ENCODE data around the gene RABGEF1.
"Not testable (repeated sequence)": the region's sequence is repeated elsewhere in the genome, so short reads cannot be mapped to it uniquely, and the experiment has no call there.

RABGEF1 gene

GRCh38 chr7:66839814-66840213 is 99.3 kb downstream of the RABGEF1 start:
- CTCF ChIA-PET = no interaction called here
- no peak overlapping the region for H3K27ac ChIP-seq
- no peak for TF ChIP-seq CTCF (conservative IDR thresholded peaks at IDR 0.05; ENCODE audit: low read depth)
- no peak for DNase-seq (ENCODE audit: low spot score)
- POLR2A ChIA-PET (ENCODE audit: low non-redundant PET) = no interaction called here

GRCh38 chr7:66840316-66840715 is 99.8 kb downstream of the RABGEF1 start:
- CTCF ChIA-PET = no interaction called here
- TF ChIP-seq CTCF (conservative IDR thresholded peaks at IDR 0.05; ENCODE audit: low read depth) = no peak
- DNase-seq (ENCODE audit: low spot score) = no peak
- no peak overlapping the region for H3K27ac ChIP-seq
- POLR2A ChIA-PET (ENCODE audit: low non-redundant PET) = no interaction called here

- ChIA-PET POLR2A (ENCODE audit: low non-redundant PET) (no interaction called here), CTCF (no interaction called here)
- no peak for DNase-seq (ENCODE audit: low spot score)
- no peak for TF ChIP-seq CTCF (conservative IDR thresholded peaks at IDR 0.05; ENCODE audit: low read depth)
- H3K27ac ChIP-seq = no peak overlapping the region
Measured at GRCh38 chr7:66841898-66842297, 101.4 kb downstream of the RABGEF1 start.

- CTCF ChIA-PET; H3K27ac ChIP-seq; DNase-seq (ENCODE audit: low spot score); POLR2A ChIA-PET (ENCODE audit: low non-redundant PET): not testable (repeated sequence)
Measured at GRCh38 chr7:66843492-66843891, 103.0 kb downstream of the RABGEF1 start.

- peak overlapping the region; percentile 75 for H3K27ac ChIP-seq
- POLR2A ChIA-PET (ENCODE audit: low non-redundant PET) = interaction anchor here (0.6 to 0.8 kb wide), 3 partner anchors 40 to 92 kb away, joined by 3 read pairs; partner anchors contain the start of gene TMEM248
- TF ChIP-seq CTCF (conservative IDR thresholded peaks at IDR 0.05; ENCODE audit: low read depth) = no peak
- peak; percentile 99 for DNase-seq (ENCODE audit: low spot score)
- CTCF ChIA-PET = interaction anchor here (0.6 to 0.7 kb wide), 2 partner anchors 49 to 407 kb away, joined by 4 read pairs; no protein-coding TSS in a partner anchor
Measured at GRCh38 chr7:66844552-66845378, 104.2 kb downstream of the RABGEF1 start.

- CTCF ChIA-PET = interaction anchor here (0.6 kb wide), 1 partner anchor 29 kb away, joined by 3 read pairs; no protein-coding TSS in a partner anchor
- TF ChIP-seq CTCF (conservative IDR thresholded peaks at IDR 0.05; ENCODE audit: low read depth) = no peak
- peak overlapping the region; percentile 75 for H3K27ac ChIP-seq
- no peak for DNase-seq (ENCODE audit: low spot score)
- POLR2A ChIA-PET (ENCODE audit: low non-redundant PET) = interaction anchor here (0.6 to 0.8 kb wide), 2 partner anchors 76 to 92 kb away, joined by 3 read pairs; partner anchors contain the start of gene TMEM248
Measured at GRCh38 chr7:66845379-66846095, 105.0 kb downstream of the RABGEF1 start.

- peak overlapping the region; percentile 75 for H3K27ac ChIP-seq
- DNase-seq (ENCODE audit: low spot score); POLR2A ChIA-PET (ENCODE audit: low non-redundant PET): not testable (repeated sequence)
- CTCF ChIA-PET = interaction anchor here (0.7 kb wide), 1 partner anchor 74 kb away, joined by 4 read pairs; no protein-coding TSS in a partner anchor
Measured at GRCh38 chr7:66846096-66846445, 105.5 kb downstream of the RABGEF1 start.

GRCh38 chr7:66847523-66847855 is 107.0 kb downstream of the RABGEF1 start:
- DNase-seq (ENCODE audit: low spot score); POLR2A ChIA-PET (ENCODE audit: low non-redundant PET): not testable (repeated sequence)

More at GRCh38 chr7:66847523-66847855, 107.0 kb downstream of the RABGEF1 start:
- CTCF ChIA-PET = not testable (repeated sequence)
- H3K27ac ChIP-seq = peak overlapping the region; percentile 75; the same call in 1 of the 2 replicates
